ENCODE results near the gene NIPAL1.
"Not testable (repeated sequence)": the region's sequence is repeated elsewhere in the genome, so short reads cannot be mapped to it uniquely, and the experiment has no call there.

The NIPAL1 gene

GRCh38 chr4:48016141-48017107 is at the start of gene NIPAL1, which contains the start of gene CNGA1:
Gene NIPAL1, plus strand, starts transcription at chr4:48016772. Its CDS starts 68 bp downstream, at chr4:48016840.
Gene CNGA1, minus strand, starts transcription at chr4:48016681. Its CDS starts 63,992 bp downstream, at chr4:47952689.
- peak; percentile 35 for FAIRE-seq
- peak; percentile 49 for DNase-seq (ENCODE audit: extremely low spot score, insufficient read length, low read depth)

- FAIRE-seq (no peak), DNase-seq (ENCODE audit: extremely low spot score, insufficient read length, low read depth) (no peak)
These were observed 47.7 kb upstream of the NIPAL1 start for GRCh38 chr4:47968847-47969246.

GRCh38 chr4:47972181-47972580 is 44.4 kb upstream of the NIPAL1 start:
- DNase-seq (ENCODE audit: extremely low spot score, insufficient read length, low read depth) (no peak), FAIRE-seq (peak; percentile 70)

GRCh38 chr4:47972721-47973120 is 43.9 kb upstream of the NIPAL1 start:
- no peak for FAIRE-seq

GRCh38 chr4:47974566-47974965 is 42.0 kb upstream of the NIPAL1 start:
- DNase-seq (ENCODE audit: extremely low spot score, insufficient read length, low read depth) (no peak), FAIRE-seq (no peak)

More at GRCh38 chr4:47972721-47973120, 43.9 kb upstream of the NIPAL1 start:
- DNase-seq (ENCODE audit: extremely low spot score, insufficient read length, low read depth), result no peak

GRCh38 chr4:47990145-47990544 is 26.4 kb upstream of the NIPAL1 start:
- DNase-seq (ENCODE audit: extremely low spot score, insufficient read length, low read depth), result no peak
- no peak for FAIRE-seq

- FAIRE-seq; DNase-seq (ENCODE audit: extremely low spot score, insufficient read length, low read depth): not testable (repeated sequence)
These were observed 24.1 kb upstream of the NIPAL1 start for GRCh38 chr4:47992475-47992874.

GRCh38 chr4:47996021-47996420 is 20.6 kb upstream of the NIPAL1 start:
- FAIRE-seq, result no peak
- DNase-seq (ENCODE audit: extremely low spot score, insufficient read length, low read depth), result no peak

- no peak for FAIRE-seq
- DNase-seq (ENCODE audit: extremely low spot score, insufficient read length, low read depth), result no peak
These were observed 14.3 kb upstream of the NIPAL1 start for GRCh38 chr4:48002267-48002666.

GRCh38 chr4:48003568-48003967 is 13.0 kb upstream of the NIPAL1 start:
- DNase-seq (ENCODE audit: extremely low spot score, insufficient read length, low read depth); FAIRE-seq: not testable (repeated sequence)

- FAIRE-seq, result no peak
These were observed 10.8 kb upstream of the NIPAL1 start for GRCh38 chr4:48005781-48006180.

GRCh38 chr4:48008021-48008596 is 8.5 kb upstream of the NIPAL1 start:
- DNase-seq (ENCODE audit: extremely low spot score, insufficient read length, low read depth), result no peak
- FAIRE-seq, result no peak

More at GRCh38 chr4:48005781-48006180, 10.8 kb upstream of the NIPAL1 start:
- DNase-seq (ENCODE audit: extremely low spot score, insufficient read length, low read depth), result no peak

- not testable (repeated sequence) for DNase-seq (ENCODE audit: extremely low spot score, insufficient read length, low read depth); FAIRE-seq
These were observed 5.7 kb upstream of the NIPAL1 start for GRCh38 chr4:48010906-48011305.

- no peak for FAIRE-seq
- DNase-seq (ENCODE audit: extremely low spot score, insufficient read length, low read depth), result no peak
These were observed 4.8 kb upstream of the NIPAL1 start for GRCh38 chr4:48011722-48012121.

GRCh38 chr4:48012824-48013223 is 3.7 kb upstream of the NIPAL1 start:
- FAIRE-seq (no peak), DNase-seq (ENCODE audit: extremely low spot score, insufficient read length, low read depth) (no peak)

- FAIRE-seq, result no peak
- no peak for DNase-seq (ENCODE audit: extremely low spot score, insufficient read length, low read depth)
These were observed 1.4 kb upstream of the NIPAL1 start for GRCh38 chr4:48015216-48015615.

- DNase-seq (ENCODE audit: extremely low spot score, insufficient read length, low read depth), result no peak
- no peak for FAIRE-seq
These were observed 894 bp upstream of the NIPAL1 start for GRCh38 chr4:48015678-48016077.

- no peak for FAIRE-seq
- no peak for DNase-seq (ENCODE audit: extremely low spot score, insufficient read length, low read depth)
These were observed 568 bp downstream of the NIPAL1 start for GRCh38 chr4:48017108-48017571.

GRCh38 chr4:48018112-48018511 is 1.5 kb downstream of the NIPAL1 start:
- no peak for FAIRE-seq

GRCh38 chr4:48021100-48021499 is 4.5 kb downstream of the NIPAL1 start:
- DNase-seq (ENCODE audit: extremely low spot score, insufficient read length, low read depth) (no peak), FAIRE-seq (no peak)

More at GRCh38 chr4:48018112-48018511, 1.5 kb downstream of the NIPAL1 start:
- DNase-seq (ENCODE audit: extremely low spot score, insufficient read length, low read depth), result no peak

Measured in GM18507 (cell line).